H9 (cell line): Measurements from ENCODE around the gene HRAS. TPM values are rescaled to one million over a fixed set of nuclear protein-coding genes. Genes with fewer than 3 reads are reported as not detected.

ENCODE experiments used
- DNase-seq: peaks from one replicate; pipeline ENCODE4 v3.0.0-alpha.2; 2017
- H2AFZ ChIP-seq: one replicate; pipeline ENCODE4 v1.6.1; 2013; ENCODE audit warnings: mild to moderate bottlenecking, low read length, control low read depth, moderate library complexity
- H2AK5ac ChIP-seq: 2 replicates; pipeline ENCODE4 v1.6.1; 2013; ENCODE audit warnings: low read length, control low read depth, mixed read lengths; ENCODE audit not compliant: insufficient read length
- H2BK120ac ChIP-seq: one replicate; pipeline ENCODE4 v1.6.1; 2013; ENCODE audit warnings: low read depth, mild to moderate bottlenecking, low read length, control low read depth, inconsistent platforms; ENCODE audit not compliant: poor library complexity, severe bottlenecking
- H2BK12ac ChIP-seq: 2 replicates; pipeline ENCODE4 v1.6.1; 2013; ENCODE audit warnings: low read length, control low read depth, mixed read lengths, low read depth; ENCODE audit not compliant: insufficient read length
- H2BK15ac ChIP-seq: 2 replicates; pipeline ENCODE4 v1.6.1; 2013; ENCODE audit warnings: low read depth, low read length, control low read depth
- H2BK20ac ChIP-seq: one replicate; pipeline ENCODE4 v1.6.1; 2013; ENCODE audit warnings: low read depth, mild to moderate bottlenecking, low read length, control low read depth, inconsistent platforms; ENCODE audit not compliant: poor library complexity, severe bottlenecking
- H2BK5ac ChIP-seq: 2 replicates; pipeline ENCODE4 v1.6.1; 2013; ENCODE audit warnings: low read length, control low read depth, mixed read lengths; ENCODE audit not compliant: insufficient read length
- H3K14ac ChIP-seq: 2 replicates; pipeline ENCODE4 v1.6.1; 2013; ENCODE audit warnings: low read length, control low read depth; ENCODE audit not compliant: insufficient read depth
- H3K18ac ChIP-seq: 2 replicates; pipeline ENCODE4 v1.6.1; 2013; ENCODE audit warnings: low read depth, mild to moderate bottlenecking, mixed read lengths, low read length, control low read depth; ENCODE audit not compliant: insufficient read length
- H3K23ac ChIP-seq: 2 replicates; pipeline ENCODE4 v1.6.1; 2013; ENCODE audit warnings: low read length, control low read depth, mixed read lengths, low read depth; ENCODE audit not compliant: insufficient read length
- H3K23me2 ChIP-seq: 2 replicates; pipeline ENCODE4 v1.6.1; 2013; ENCODE audit warnings: low read depth, mild to moderate bottlenecking, mixed read lengths, low read length, control low read depth; ENCODE audit not compliant: insufficient read length, poor library complexity, severe bottlenecking
- H3K27ac ChIP-seq: 2 replicates; pipeline ENCODE4 v1.5.1; 2013; ENCODE audit warnings: low read length, control low read depth, mixed read lengths, low read depth; ENCODE audit not compliant: insufficient read length
- H3K27me3 ChIP-seq: 2 replicates; pipeline ENCODE4 v1.6.1; 2013; ENCODE audit warnings: low read length, control low read depth, inconsistent platforms; ENCODE audit not compliant: insufficient read depth
- H3K4ac ChIP-seq: 2 replicates; pipeline ENCODE4 v1.6.1; 2013; ENCODE audit warnings: low read depth, mild to moderate bottlenecking, control low read depth, inconsistent platforms, low read length, moderate library complexity
- H3K4me1 ChIP-seq: 2 replicates; pipeline ENCODE4 v1.6.1; 2013; ENCODE audit warnings: low read length, control low read depth, inconsistent platforms; ENCODE audit not compliant: insufficient read depth
- H3K4me2 ChIP-seq: 2 replicates; pipeline ENCODE4 v1.6.1; 2013; ENCODE audit warnings: low read length, control low read depth, mixed read lengths; ENCODE audit not compliant: insufficient read length, insufficient read depth
- H3K56ac ChIP-seq: 2 replicates; pipeline ENCODE4 v1.6.1; 2013; ENCODE audit warnings: low read depth, mild to moderate bottlenecking, mixed read lengths, low read length, control low read depth; ENCODE audit not compliant: insufficient read length
- H3K79me1 ChIP-seq: 2 replicates; pipeline ENCODE4 v1.6.1; 2013; ENCODE audit warnings: low read depth, mild to moderate bottlenecking, moderate library complexity, low read length, control low read depth, inconsistent platforms; ENCODE audit not compliant: insufficient read depth, poor library complexity, severe bottlenecking
- H3K79me2 ChIP-seq: 2 replicates; pipeline ENCODE4 v1.6.1; 2013; ENCODE audit warnings: low read length, control low read depth, inconsistent platforms; ENCODE audit not compliant: insufficient read depth
- H3K9ac ChIP-seq: 2 replicates; pipeline ENCODE4 v1.6.1; 2013; ENCODE audit warnings: low read length, control low read depth, mixed read lengths; ENCODE audit not compliant: insufficient read length; ENCODE audit errors: extremely low read depth
- H3K9me3 ChIP-seq: one replicate; pipeline ENCODE4 v1.6.1; 2013; ENCODE audit warnings: low read depth, low read length, inconsistent platforms; ENCODE audit not compliant: control insufficient read depth
- H3T11ph ChIP-seq: one replicate; pipeline ENCODE4 v1.6.1; 2013; ENCODE audit warnings: mild to moderate bottlenecking, low read length, control low read depth, inconsistent platforms
- H4K20me1 ChIP-seq: one replicate; pipeline ENCODE4 v1.6.1; 2013; ENCODE audit not compliant: control insufficient read depth, insufficient read length, insufficient read depth
- H4K5ac ChIP-seq: 2 replicates; pipeline ENCODE4 v1.6.1; 2013; ENCODE audit warnings: low read depth, mild to moderate bottlenecking, mixed read lengths, low read length, control low read depth; ENCODE audit not compliant: insufficient read length
- H4K8ac ChIP-seq: replicated peaks from 2 replicates; pipeline ENCODE4 v1.6.1; 2013; ENCODE audit warnings: low read length, control low read depth, mixed read lengths, low read depth; ENCODE audit not compliant: insufficient read length
- H4K91ac ChIP-seq: 2 replicates; pipeline ENCODE4 v1.6.1; 2013; ENCODE audit warnings: low read depth, mild to moderate bottlenecking, moderate library complexity, mixed read lengths, low read length, control low read depth; ENCODE audit not compliant: insufficient read length
- H3K27ac Mint-ChIP-seq, 3 experiments: 2 replicates in 2 of 3; 3 replicates in 1 of 3; pipeline ENCODE4 v1.8.0; 2020 to 2021; ENCODE audit warnings: mixed read lengths in 3 of 3, mild to moderate bottlenecking in 1 of 3, moderate library complexity in 1 of 3
- H3K27me3 Mint-ChIP-seq: 2 replicates; pipeline ENCODE4 v1.8.0; 2021; ENCODE audit warnings: low read depth, mild to moderate bottlenecking, moderate library complexity, mixed read lengths
- H3K36me3 Mint-ChIP-seq, 3 experiments: 2 replicates in 2 of 3; 3 replicates in 1 of 3; pipeline ENCODE4 v1.8.0; 2020 to 2021; ENCODE audit warnings: low read depth in 3 of 3, mixed read lengths in 3 of 3; ENCODE audit not compliant: insufficient read depth in 1 of 3
- H3K4me1 Mint-ChIP-seq, 2 experiments: 2 replicates each; pipeline ENCODE4 v1.8.0; 2020; ENCODE audit warnings: mixed read lengths in 2 of 2
- H3K4me3 Mint-ChIP-seq, 2 experiments: 2 replicates in 1 of 2; 3 replicates in 1 of 2; pipeline ENCODE4 v1.8.0; 2020 to 2021; ENCODE audit warnings: mild to moderate bottlenecking in 2 of 2, mixed read lengths in 2 of 2, moderate library complexity in 1 of 2
- H3K9me3 Mint-ChIP-seq, 2 experiments: 2 replicates in 1 of 2; 3 replicates in 1 of 2; pipeline ENCODE4 v1.8.0; 2020; ENCODE audit warnings: mild to moderate bottlenecking in 2 of 2, mixed read lengths in 2 of 2, moderate library complexity in 1 of 2
- CTCF ChIP-seq: fragments of 200-600 bp; sonication (generic); conservative IDR thresholded peaks from 3 replicates; pipeline ENCODE4 v1.8.0; 2021; ENCODE audit warnings: antibody characterized with exemption, mild to moderate bottlenecking
- WGBS: extraction: QIAGEN DNeasy Blood & Tissue Kit; methylation state at CpG from one replicate; pipeline ENCODE4 v1.1.7; 2013; ENCODE audit warnings: missing lambda C conversion rate, low lambda C conversion rate, mixed read lengths; ENCODE audit not compliant: insufficient read length; ENCODE audit errors: extremely low coverage; 5-methylcytosine and 5-hydroxymethylcytosine counted together
- total RNA-seq: library from RNA; stranded (reverse); gene quantifications from 2 replicates; pipeline ENCODE4 v1.2.1, GENCODE V29; 2021

HRAS gene
- total RNA-seq, 1 experiment from 2014 or later: 61.8 TPM

DNA sequence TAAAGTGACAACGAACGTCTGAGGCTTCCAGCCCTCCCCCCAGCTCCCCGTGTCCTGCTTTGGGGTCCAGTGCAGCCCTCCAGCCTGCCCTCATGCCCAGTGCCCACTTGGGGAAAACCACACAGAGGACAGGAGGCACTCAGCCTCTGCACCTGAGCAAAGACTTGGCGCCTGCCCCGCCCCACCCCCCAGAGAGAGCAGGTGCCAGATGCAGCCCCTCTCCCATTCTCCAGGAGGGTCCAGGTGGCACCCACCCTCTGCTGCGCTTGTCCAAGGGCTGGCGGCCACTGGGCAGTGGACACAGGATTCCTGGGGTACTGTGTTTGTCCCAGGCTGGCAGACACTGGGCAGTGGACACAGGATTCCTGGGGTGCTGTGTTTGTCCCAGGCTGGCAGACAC, 44.0 kb downstream of the HRAS start:
- no peak overlapping the region for H4K91ac ChIP-seq

More for the DNA sequence above, 44.0 kb downstream of the HRAS start:
- Histone ChIP-seq H3T11ph (no peak overlapping the region), H2BK5ac (no peak overlapping the region), H3K4ac (no peak overlapping the region), H2AK5ac (no peak overlapping the region), H3K9ac (no peak overlapping the region), H4K5ac (no peak overlapping the region), H3K4me2 (no peak overlapping the region), H3K79me1 (no peaks in the 10 kb centered on the region), H3K79me2 (no peaks in the 10 kb centered on the region), H3K56ac (no peak overlapping the region), H3K23ac (no peak overlapping the region), H2BK15ac (no peak overlapping the region), H3K23me2 (no peaks in the 10 kb centered on the region), H2BK120ac (no peak overlapping the region), H4K8ac (no peak overlapping the region), H2BK20ac (no peak overlapping the region), H3K14ac (no peak overlapping the region), H3K27me3 (no peaks in the 10 kb centered on the region), H4K20me1 (no peaks in the 10 kb centered on the region), H2AFZ (no peak overlapping the region), H2BK12ac (no peak overlapping the region), H3K4me1 (no peaks in the 10 kb centered on the region), H3K18ac (no peak overlapping the region), H3K27ac (no peak overlapping the region), H3K9me3 (no peaks in the 10 kb centered on the region)
- no peak for DNase-seq
- Mint-ChIP-seq H3K27me3 (no peaks in the 10 kb centered on the region; the same call in 1 of the 2 replicates), H3K9me3 (no peaks in the 10 kb centered on the region), H3K4me3 (no peak overlapping the region), H3K36me3 (peaks cover 9 to 36% (median 35%) of the 10 kb centered on the region in 3 experiments), H3K4me1 (no peaks in the 10 kb centered on the region), H3K27ac (no peak overlapping the region)
- no peak for TF ChIP-seq CTCF
- no CpG with 5 or more reads among the region's 7 CpGs for WGBS
